ENCODE results near the gene LIMCH1. TPM values are rescaled to one million over a fixed set of nuclear protein-coding genes. Genes with fewer than 3 reads are reported as not detected.

LIMCH1 gene
- total RNA-seq, 1 experiment from 2014 or later = 24.5 TPM

Other genes with a start within 250 kb of the LIMCH1 start
- not detected in 2 replicates for gene PHOX2B, start 210.6 kb downstream of the LIMCH1 start, total RNA-seq (2014; rRNA removed; shearing (Covaris generic))

Data from H4 (cell line).